ENCODE measurements around the gene CDH4. TPM values are rescaled to one million over a fixed set of nuclear protein-coding genes. Genes with fewer than 3 reads are reported as not detected.

CDH4 gene
- total RNA-seq, 1 donor from 2014 or later, result not detected

- H3K4me1 ChIP-seq, result no peaks in the 10 kb centered on the region
- no peak overlapping the region for H3K27ac ChIP-seq
- DNase-seq (ENCODE audit: low spot score in 2 of 2), result no peak
- no peaks in the 10 kb centered on the region for H3K36me3 ChIP-seq
- no peaks in the 10 kb centered on the region for H3K27me3 ChIP-seq
- no peak overlapping the region for H3K4me3 ChIP-seq
- TF ChIP-seq CTCF (IDR thresholded peaks at IDR 0.05), result no peak
- no peaks in the 10 kb centered on the region for H3K9me3 ChIP-seq
- intact Hi-C loops (cut with DNase I), result no loop called here
Measured at GRCh38 chr20:61382194-61382593, 130.1 kb downstream of the CDH4 start.

- H3K27ac ChIP-seq, result no peak overlapping the region
- TF ChIP-seq CTCF (IDR thresholded peaks at IDR 0.05), result no peak
- H3K4me1 ChIP-seq, result no peaks in the 10 kb centered on the region
- no peaks in the 10 kb centered on the region for H3K36me3 ChIP-seq
- H3K27me3 ChIP-seq, result no peaks in the 10 kb centered on the region
- intact Hi-C loops (cut with DNase I), result no loop called here
- DNase-seq (ENCODE audit: low spot score in 2 of 2), result no peak
- no peak overlapping the region for H3K4me3 ChIP-seq
- H3K9me3 ChIP-seq, result no peaks in the 10 kb centered on the region
Measured at GRCh38 chr20:61385296-61385695, 133.2 kb downstream of the CDH4 start.

- no peak for TF ChIP-seq CTCF (IDR thresholded peaks at IDR 0.05)
- intact Hi-C loops (cut with DNase I), result no loop called here
- no peaks in the 10 kb centered on the region for H3K36me3 ChIP-seq
- DNase-seq (ENCODE audit: low spot score in 2 of 2), result no peak
- no peak overlapping the region for H3K4me3 ChIP-seq
- H3K27ac ChIP-seq, result no peak overlapping the region
- no peaks in the 10 kb centered on the region for H3K27me3 ChIP-seq
- H3K4me1 ChIP-seq, result no peaks in the 10 kb centered on the region
- no peaks in the 10 kb centered on the region for H3K9me3 ChIP-seq
Measured at GRCh38 chr20:61385731-61386130, 133.7 kb downstream of the CDH4 start.

GRCh38 chr20:61387204-61387953, 135.3 kb downstream of the CDH4 start:
- Histone ChIP-seq H3K36me3 (no peaks in the 10 kb centered on the region), H3K27me3 (no peaks in the 10 kb centered on the region), H3K27ac (no peak overlapping the region), H3K9me3 (no peaks in the 10 kb centered on the region), H3K4me1 (no peaks in the 10 kb centered on the region), H3K4me3 (no peak overlapping the region)
- intact Hi-C loops (cut with DNase I), result no loop called here
- TF ChIP-seq CTCF (IDR thresholded peaks at IDR 0.05), result no peak
- DNase-seq (ENCODE audit: low spot score in 2 of 2), result no peak

- intact Hi-C loops (cut with DNase I), result no loop called here
- no peak for TF ChIP-seq CTCF (IDR thresholded peaks at IDR 0.05)
- DNase-seq (ENCODE audit: low spot score in 2 of 2), result no peak
- no peak overlapping the region for H3K27ac ChIP-seq
- no peaks in the 10 kb centered on the region for H3K27me3 ChIP-seq
- H3K4me3 ChIP-seq, result no peak overlapping the region
- H3K36me3 ChIP-seq, result no peaks in the 10 kb centered on the region
- no peaks in the 10 kb centered on the region for H3K4me1 ChIP-seq
- H3K9me3 ChIP-seq, result no peaks in the 10 kb centered on the region
Measured at GRCh38 chr20:61387954-61388348, 135.9 kb downstream of the CDH4 start.

GRCh38 chr20:61389077-61389476, 137.0 kb downstream of the CDH4 start:
- intact Hi-C loops (cut with DNase I), result no loop called here

More at GRCh38 chr20:61389077-61389476, 137.0 kb downstream of the CDH4 start:
- no peaks in the 10 kb centered on the region for H3K27me3 ChIP-seq
- H3K36me3 ChIP-seq, result no peaks in the 10 kb centered on the region
- TF ChIP-seq CTCF (IDR thresholded peaks at IDR 0.05), result no peak
- H3K27ac ChIP-seq, result no peak overlapping the region
- H3K4me3 ChIP-seq, result no peak overlapping the region
- H3K9me3 ChIP-seq, result no peaks in the 10 kb centered on the region
- no peak for DNase-seq (ENCODE audit: low spot score in 2 of 2)
- no peaks in the 10 kb centered on the region for H3K4me1 ChIP-seq
